Right lung (tissue), 10 donors: ENCODE data around the gene GTF3C1. TPM values are rescaled to one million over a fixed set of nuclear protein-coding genes. Genes with fewer than 3 reads are reported as not detected.
"Not testable (repeated sequence)": the region's sequence is repeated elsewhere in the genome, so short reads cannot be mapped to it uniquely, and the experiment has no call there.

Experiments used
- DNase-seq, 2 donors: peaks; one replicate each; pipeline ENCODE4 v3.0.0-alpha.2; 2013
- long read RNA-seq, 8 donors: transcript quantifications; one replicate each; lab custom pipeline, GENCODE V29; 2026
- polyA plus RNA-seq, 5 donors: library from polyadenylated mRNA; unstranded; fragments of 120-200 nt; gene quantifications; one replicate each; pipeline versions ENCODE4 v1.2.1 to v1.2.3, GENCODE V29; 2013; ENCODE audit warnings: inconsistent platforms in 1 of 5, low replicate concordance in 1 of 5; ENCODE audit not compliant: insufficient read length in 5 of 5, insufficient read depth in 1 of 5

Gene GTF3C1
- 100 to 1,000 TPM in 2 of 5 donors, 10 to 100 TPM in 3; 73.5 to 112 (median 85.6) TPM for polyA plus RNA-seq
- long read RNA-seq, donor 1, full-length matches to known transcripts: 35 of 58 reads
- long read RNA-seq, donor 1, partial matches to known transcripts: 23 of 58 reads
- long read RNA-seq, donor 1, other reads (novel, unspliced or antisense): 0 of 58 reads
- long read RNA-seq, donor 2, transcript GTF3C1-205 (1 exons, 2,798 nt): major isoform, 10 of 10 reads
- long read RNA-seq, donor 2, partial matches to known transcripts: 0 of 10 reads
- long read RNA-seq, donor 2, other reads (novel, unspliced or antisense): 0 of 10 reads
- long read RNA-seq, donor 3, transcript GTF3C1-205 (1 exons, 2,798 nt): major isoform, 24 of 35 reads
- long read RNA-seq, donor 3, partial matches to known transcripts: 10 of 35 reads
- long read RNA-seq, donor 3, other reads (novel, unspliced or antisense): 0 of 35 reads
- long read RNA-seq, donor 4, transcript GTF3C1-205 (1 exons, 2,798 nt): major isoform, 12 of 17 reads
- long read RNA-seq, donor 4, partial matches to known transcripts: 5 of 17 reads
- long read RNA-seq, donor 4, other reads (novel, unspliced or antisense): 0 of 17 reads
- long read RNA-seq, donor 5, full-length matches to known transcripts: 15 of 41 reads
- long read RNA-seq, donor 5, partial matches to known transcripts: 26 of 41 reads
- long read RNA-seq, donor 5, other reads (novel, unspliced or antisense): 0 of 41 reads
- long read RNA-seq, donor 6, full-length matches to known transcripts: 25 of 33 reads
- long read RNA-seq, donor 6, partial matches to known transcripts: 8 of 33 reads
- long read RNA-seq, donor 6, other reads (novel, unspliced or antisense): 0 of 33 reads
- long read RNA-seq, donor 7, transcript GTF3C1-205 (1 exons, 2,798 nt): major isoform, 6 of 31 reads
- long read RNA-seq, donor 7, partial matches to known transcripts: 23 of 31 reads
- long read RNA-seq, donor 7, other reads (novel, unspliced or antisense): 0 of 31 reads
- long read RNA-seq, donor 8, transcript GTF3C1-205 (1 exons, 2,798 nt): major isoform, 6 of 6 reads
- long read RNA-seq, donor 8, partial matches to known transcripts: 0 of 6 reads
- long read RNA-seq, donor 8, other reads (novel, unspliced or antisense): 0 of 6 reads

- peak; percentile 100 for DNase-seq
These were observed at the start of gene GTF3C1, which contains the start of gene KATNIP for GRCh38 chr16:27549746-27550581. TSS of gene GTF3C1 (minus strand) at chr16:27549913. CDS start at chr16:27549890, 23 bp downstream. TSS of gene KATNIP (plus strand) at chr16:27550144. CDS start at chr16:27550171, 27 bp downstream.

GRCh38 chr16:27598931-27599565 lies 49.3 kb upstream of the GTF3C1 start:
- no peak for DNase-seq

- DNase-seq: no peak
These were observed 48.5 kb upstream of the GTF3C1 start for GRCh38 chr16:27598220-27598619.

- DNase-seq: no peak
These were observed 47.6 kb upstream of the GTF3C1 start for GRCh38 chr16:27597361-27597760.

- no peak for DNase-seq
These were observed 46.7 kb upstream of the GTF3C1 start for GRCh38 chr16:27596411-27596810.

GRCh38 chr16:27595993-27596392 lies 46.3 kb upstream of the GTF3C1 start:
- no peak for DNase-seq

GRCh38 chr16:27595475-27595874 lies 45.8 kb upstream of the GTF3C1 start:
- DNase-seq: no peak

- no peak for DNase-seq
These were observed 42.1 kb upstream of the GTF3C1 start for GRCh38 chr16:27591837-27592236.

GRCh38 chr16:27588057-27588456 lies 38.3 kb upstream of the GTF3C1 start:
- DNase-seq: no peak

GRCh38 chr16:27586711-27587110 lies 37.0 kb upstream of the GTF3C1 start:
- DNase-seq: no peak

- DNase-seq: no peak
These were observed 35.5 kb upstream of the GTF3C1 start for GRCh38 chr16:27585200-27585599.

- DNase-seq: no peak
These were observed 33.9 kb upstream of the GTF3C1 start for GRCh38 chr16:27583634-27584033.

- no peak for DNase-seq
These were observed 33.2 kb upstream of the GTF3C1 start for GRCh38 chr16:27582883-27583282.

- DNase-seq: no peak
These were observed 29.6 kb upstream of the GTF3C1 start for GRCh38 chr16:27579087-27579980.

GRCh38 chr16:27576729-27577128 lies 27.0 kb upstream of the GTF3C1 start:
- DNase-seq: no peak

- no peak for DNase-seq
These were observed 23.0 kb upstream of the GTF3C1 start for GRCh38 chr16:27572711-27573110.

GRCh38 chr16:27571433-27572326 lies 22.0 kb upstream of the GTF3C1 start:
- DNase-seq: no peak

- DNase-seq: not testable (repeated sequence)
These were observed 21.3 kb upstream of the GTF3C1 start for GRCh38 chr16:27570986-27571385.
